ENCODE measurements around the gene DUSP6.
"Not testable (repeated sequence)": the region's sequence is repeated elsewhere in the genome, so short reads cannot be mapped to it uniquely, and the experiment has no call there.

DUSP6 gene

GRCh38 chr12:89353188-89353822 is 1.0 kb upstream of the DUSP6 start:
- FAIRE-seq (no peak), DNase-seq (ENCODE audit: insufficient read length, low spot score) (no peak)

- FAIRE-seq (no peak), DNase-seq (ENCODE audit: insufficient read length, low spot score) (no peak)
Observed at GRCh38 chr12:89352242-89352491, 134 bp downstream of the DUSP6 start.

- DNase-seq (ENCODE audit: insufficient read length, low spot score) = no peak
- FAIRE-seq = no peak
Observed at GRCh38 chr12:89351489-89352241, 636 bp downstream of the DUSP6 start.

- no peak for FAIRE-seq
- DNase-seq (ENCODE audit: insufficient read length, low spot score) = no peak
Observed at GRCh38 chr12:89350630-89351488, 1.4 kb downstream of the DUSP6 start.

GRCh38 chr12:89350260-89350629 is 2.1 kb downstream of the DUSP6 start:
- no peak for FAIRE-seq

GRCh38 chr12:89349814-89350213 is 2.5 kb downstream of the DUSP6 start:
- no peak for FAIRE-seq
- no peak for DNase-seq (ENCODE audit: insufficient read length, low spot score)

More at GRCh38 chr12:89350260-89350629, 2.1 kb downstream of the DUSP6 start:
- no peak for DNase-seq (ENCODE audit: insufficient read length, low spot score)

- no peak for DNase-seq (ENCODE audit: insufficient read length, low spot score)
Observed at GRCh38 chr12:89348894-89349699, 3.2 kb downstream of the DUSP6 start.

GRCh38 chr12:89347325-89347829 is 4.9 kb downstream of the DUSP6 start:
- FAIRE-seq (no peak), DNase-seq (ENCODE audit: insufficient read length, low spot score) (no peak)

More at GRCh38 chr12:89348894-89349699, 3.2 kb downstream of the DUSP6 start:
- no peak for FAIRE-seq

- FAIRE-seq (no peak), DNase-seq (ENCODE audit: insufficient read length, low spot score) (no peak)
Observed at GRCh38 chr12:89346741-89347324, 5.5 kb downstream of the DUSP6 start.

GRCh38 chr12:89345830-89346740 is 6.2 kb downstream of the DUSP6 start:
- FAIRE-seq = no peak
- no peak for DNase-seq (ENCODE audit: insufficient read length, low spot score)

- FAIRE-seq = no peak
- DNase-seq (ENCODE audit: insufficient read length, low spot score) = no peak
Observed at GRCh38 chr12:89345376-89345775, 6.9 kb downstream of the DUSP6 start.

GRCh38 chr12:89344862-89345202 is 7.5 kb downstream of the DUSP6 start:
- DNase-seq (ENCODE audit: insufficient read length, low spot score) (no peak), FAIRE-seq (no peak)

GRCh38 chr12:89344043-89344861 is 8.0 kb downstream of the DUSP6 start:
- DNase-seq (ENCODE audit: insufficient read length, low spot score) (no peak), FAIRE-seq (no peak)

GRCh38 chr12:89343127-89343526 is 9.2 kb downstream of the DUSP6 start:
- no peak for FAIRE-seq
- no peak for DNase-seq (ENCODE audit: insufficient read length, low spot score)

- DNase-seq (ENCODE audit: insufficient read length, low spot score) (no peak), FAIRE-seq (no peak)
Observed at GRCh38 chr12:89340861-89341260, 11.4 kb downstream of the DUSP6 start.

GRCh38 chr12:89339526-89339925 is 12.8 kb downstream of the DUSP6 start:
- no peak for FAIRE-seq

GRCh38 chr12:89337136-89337535 is 15.2 kb downstream of the DUSP6 start:
- DNase-seq (ENCODE audit: insufficient read length, low spot score); FAIRE-seq: not testable (repeated sequence)

More at GRCh38 chr12:89339526-89339925, 12.8 kb downstream of the DUSP6 start:
- DNase-seq (ENCODE audit: insufficient read length, low spot score) = no peak

GRCh38 chr12:89335452-89336244 is 16.7 kb downstream of the DUSP6 start:
- FAIRE-seq (no peak), DNase-seq (ENCODE audit: insufficient read length, low spot score) (no peak)

All from HTR-8/SVneo (cell line).